ENCODE results near the gene CDC25B.
"Not testable (repeated sequence)": the region's sequence is repeated elsewhere in the genome, so short reads cannot be mapped to it uniquely, and the experiment has no call there.

CDC25B gene

DNA sequence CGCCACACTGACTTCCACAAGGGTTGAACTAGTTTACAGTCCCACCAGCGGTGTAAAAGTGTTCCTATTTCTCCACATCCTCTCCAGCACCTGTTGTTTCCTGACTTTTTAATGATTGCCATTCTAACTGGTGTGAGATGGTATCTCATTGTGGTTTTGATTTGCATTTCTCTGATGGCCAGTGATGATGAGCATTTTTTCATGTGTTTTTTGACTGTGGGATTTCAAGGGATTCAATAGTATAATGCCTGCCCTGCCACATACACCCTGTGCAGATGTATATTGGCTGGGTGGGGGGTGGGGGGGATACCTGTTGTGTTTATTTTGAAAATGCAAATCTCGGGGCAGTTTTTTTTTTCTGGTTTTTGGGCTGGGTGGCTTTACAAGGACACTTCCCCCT lies 1.9 kb upstream of the CDC25B start:
- H3K9me3 ChIP-seq (ENCODE audit: control extremely low read depth in 1 of 5, control insufficient read depth in 4 of 5, insufficient read depth in 2 of 5, low read depth in 1 of 5, low read length in 4 of 5); DNase-seq; H3K27me3 ChIP-seq (replicated peaks in 2 of 5; ENCODE audit: control insufficient read depth in 4 of 5, insufficient read depth in 5 of 5, low read length in 4 of 5); H3K4me3 ChIP-seq (ENCODE audit: control insufficient read depth in 1 of 7, extremely low read depth in 1 of 7, insufficient read depth in 4 of 7, low read depth in 2 of 7, low read length in 6 of 7); CTCF ChIA-PET; H3K27ac ChIP-seq (ENCODE audit: insufficient read depth in 1 of 2, low read depth in 1 of 2, low read length in 2 of 2, poor library complexity in 1 of 2, severe bottlenecking in 2 of 2); POLR2A ChIA-PET: not testable (repeated sequence)
- no CpG with 5 or more reads among the region's 3 CpGs for WGBS (ENCODE audit: insufficient coverage)
- Histone ChIP-seq H3K4me1 (ENCODE audit: control extremely low read depth in 1 of 4, control insufficient read depth in 4 of 4, insufficient read depth in 4 of 4, low read length in 3 of 4) (peaks cover 0 to 30% (median 23%) of the 10 kb centered on the region in 4 experiments), H3K36me3 (ENCODE audit: control insufficient read depth in 4 of 4, insufficient read depth in 4 of 4, low read length in 3 of 4) (peaks cover 0 to 15% (median 3%) of the 10 kb centered on the region in 4 experiments)

DNA sequence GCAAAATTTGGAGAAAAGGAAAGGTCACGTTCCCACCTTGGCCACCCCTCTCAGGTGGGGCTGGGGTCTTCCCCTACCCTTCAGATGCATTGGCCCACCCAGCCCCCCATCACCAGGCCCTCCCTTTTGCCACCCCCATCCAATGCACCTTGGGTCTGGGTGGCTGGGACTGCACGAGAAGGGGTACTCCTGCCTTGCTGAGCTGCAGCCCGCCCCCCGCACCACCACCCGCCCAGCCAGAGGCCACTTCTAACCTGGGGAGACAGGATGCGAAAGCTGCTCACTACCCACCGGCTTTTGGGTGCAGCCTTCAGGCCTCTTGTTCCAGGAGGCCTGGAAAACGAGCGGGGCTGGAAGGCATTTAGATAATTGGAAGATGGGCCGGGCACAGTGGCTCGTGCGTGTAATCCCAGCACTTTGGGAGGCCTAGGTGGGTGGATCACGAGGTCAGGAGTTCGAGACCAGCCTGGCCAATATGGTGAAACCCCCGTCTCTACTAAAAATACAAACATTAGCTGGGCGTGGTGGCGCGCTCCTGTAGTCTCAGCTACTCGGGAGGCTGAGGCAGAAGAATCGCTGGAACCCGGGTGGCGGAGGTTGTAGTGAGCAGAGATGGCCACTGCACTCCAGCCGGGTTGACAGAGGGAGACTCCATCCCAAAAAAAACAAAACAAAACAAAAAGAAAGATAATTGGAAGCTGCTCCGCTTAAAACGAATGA lies 1.2 kb upstream of the CDC25B start:
- POLR2A ChIA-PET, result no interaction called here

DNA sequence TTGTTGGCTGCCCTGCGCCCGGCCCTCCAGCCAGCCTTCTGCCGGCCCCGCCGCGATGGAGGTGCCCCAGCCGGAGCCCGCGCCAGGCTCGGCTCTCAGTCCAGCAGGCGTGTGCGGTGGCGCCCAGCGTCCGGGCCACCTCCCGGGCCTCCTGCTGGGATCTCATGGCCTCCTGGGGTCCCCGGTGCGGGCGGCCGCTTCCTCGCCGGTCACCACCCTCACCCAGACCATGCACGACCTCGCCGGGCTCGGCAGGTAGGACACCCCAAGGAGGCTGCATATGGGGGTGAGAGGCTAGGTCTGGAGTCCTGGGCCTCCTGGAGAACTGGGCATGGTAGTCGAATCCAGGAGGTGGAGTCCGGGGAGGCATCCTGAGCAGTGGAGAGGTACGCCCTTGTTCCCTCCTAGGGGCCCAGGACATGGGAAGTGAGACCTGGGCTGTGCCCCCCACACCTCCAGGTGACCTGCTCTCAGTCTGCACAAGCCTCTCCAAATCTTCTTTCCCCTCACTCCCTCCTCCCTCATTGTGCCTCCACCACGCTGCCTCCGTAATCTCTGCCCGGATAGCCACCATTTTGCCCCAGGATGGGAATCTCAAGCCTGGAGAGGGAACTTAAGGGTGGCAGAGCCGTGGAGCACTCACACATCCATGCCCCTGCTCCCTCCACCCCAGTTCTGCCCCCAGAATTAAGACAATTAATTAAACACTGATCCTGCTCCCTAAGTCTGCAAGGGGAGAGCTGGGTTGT lies 541 bp downstream of the CDC25B start:
- 23% methylated on average over 9 of the region's 33 CpGs for WGBS (ENCODE audit: insufficient coverage)
- Histone ChIP-seq H3K27ac (ENCODE audit: insufficient read depth in 1 of 2, low read depth in 1 of 2, low read length in 2 of 2, poor library complexity in 1 of 2, severe bottlenecking in 2 of 2) (no peak overlapping the region), H3K27me3 (replicated peaks in 2 of 5; ENCODE audit: control insufficient read depth in 4 of 5, insufficient read depth in 5 of 5, low read length in 4 of 5) (no peaks in the 10 kb centered on the region), H3K4me1 (ENCODE audit: control extremely low read depth in 1 of 4, control insufficient read depth in 4 of 4, insufficient read depth in 4 of 4, low read length in 3 of 4) (peaks cover 0 to 30% (median 23%) of the 10 kb centered on the region in 4 experiments), H3K36me3 (ENCODE audit: control insufficient read depth in 4 of 4, insufficient read depth in 4 of 4, low read length in 3 of 4) (peaks cover 0 to 39% (median 13%) of the 10 kb centered on the region in 4 experiments), H3K9me3 (ENCODE audit: control extremely low read depth in 1 of 5, control insufficient read depth in 4 of 5, insufficient read depth in 2 of 5, low read depth in 1 of 5, low read length in 4 of 5) (no peaks in the 10 kb centered on the region), H3K4me3 (ENCODE audit: control insufficient read depth in 1 of 7, extremely low read depth in 1 of 7, insufficient read depth in 4 of 7, low read depth in 2 of 7, low read length in 6 of 7) (peak overlapping the region in 5 of 7 experiments; percentile 36 to 89 (median 73))
- ChIA-PET POLR2A (no interaction called here), CTCF (interaction anchor here (0.7 to 2.0 kb wide), 5 partner anchors 9 to 60 kb away, joined by 3 to 6 read pairs (median 4); partner anchors contain the start of genes AP5S1 and CENPB)
- no peak for DNase-seq

More for the DNA sequence above, 1.2 kb upstream of the CDC25B start:
- CTCF ChIA-PET, result interaction anchor here (0.6 to 2.0 kb wide), 4 partner anchors 10 to 62 kb away, joined by 3 to 6 read pairs (median 5); partner anchors contain the start of gene AP5S1
- no peak for DNase-seq
- peaks cover 0 to 30% (median 23%) of the 10 kb centered on the region in 4 experiments for H3K4me1 ChIP-seq (ENCODE audit: control extremely low read depth in 1 of 4, control insufficient read depth in 4 of 4, insufficient read depth in 4 of 4, low read length in 3 of 4)
- H3K9me3 ChIP-seq (ENCODE audit: control extremely low read depth in 1 of 5, control insufficient read depth in 4 of 5, insufficient read depth in 2 of 5, low read depth in 1 of 5, low read length in 4 of 5), result no peaks in the 10 kb centered on the region
- 92% methylated on average over 23 of the region's 25 CpGs for WGBS (ENCODE audit: insufficient coverage)
- H3K27ac ChIP-seq (ENCODE audit: insufficient read depth in 1 of 2, low read depth in 1 of 2, low read length in 2 of 2, poor library complexity in 1 of 2, severe bottlenecking in 2 of 2), result peak overlapping the region in 1 of 2 experiments; percentile 76
- H3K4me3 ChIP-seq (ENCODE audit: control insufficient read depth in 1 of 7, extremely low read depth in 1 of 7, insufficient read depth in 4 of 7, low read depth in 2 of 7, low read length in 6 of 7), result peak overlapping the region in 5 of 7 experiments; percentile 71 to 89 (median 73)
- peaks cover 0 to 21% (median 3%) of the 10 kb centered on the region in 4 experiments for H3K36me3 ChIP-seq (ENCODE audit: control insufficient read depth in 4 of 4, insufficient read depth in 4 of 4, low read length in 3 of 4)
- H3K27me3 ChIP-seq (replicated peaks in 2 of 5; ENCODE audit: control insufficient read depth in 4 of 5, insufficient read depth in 5 of 5, low read length in 4 of 5), result no peaks in the 10 kb centered on the region

DNA sequence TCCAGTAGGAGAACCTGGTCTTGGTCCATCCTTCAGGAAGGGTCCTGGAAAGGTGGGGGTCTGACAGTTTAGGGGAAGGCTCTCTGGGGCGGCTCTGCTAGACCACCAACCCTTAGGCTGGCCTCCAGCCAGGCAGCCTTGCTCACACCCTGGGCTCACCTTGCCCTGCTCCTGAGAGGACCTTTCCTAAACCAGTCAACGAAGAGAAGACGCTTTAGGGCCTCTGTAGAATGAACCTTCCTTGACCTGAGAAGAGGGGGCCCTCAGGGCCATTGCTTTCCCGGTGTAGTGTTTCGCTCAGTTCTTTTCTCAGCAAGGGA lies 1.1 kb downstream of the CDC25B start:
- no peak overlapping the region for H3K27ac ChIP-seq (ENCODE audit: insufficient read depth in 1 of 2, low read depth in 1 of 2, low read length in 2 of 2, poor library complexity in 1 of 2, severe bottlenecking in 2 of 2)
- peaks cover 0 to 44% (median 16%) of the 10 kb centered on the region in 4 experiments for H3K36me3 ChIP-seq (ENCODE audit: control insufficient read depth in 4 of 4, insufficient read depth in 4 of 4, low read length in 3 of 4)

DNA sequence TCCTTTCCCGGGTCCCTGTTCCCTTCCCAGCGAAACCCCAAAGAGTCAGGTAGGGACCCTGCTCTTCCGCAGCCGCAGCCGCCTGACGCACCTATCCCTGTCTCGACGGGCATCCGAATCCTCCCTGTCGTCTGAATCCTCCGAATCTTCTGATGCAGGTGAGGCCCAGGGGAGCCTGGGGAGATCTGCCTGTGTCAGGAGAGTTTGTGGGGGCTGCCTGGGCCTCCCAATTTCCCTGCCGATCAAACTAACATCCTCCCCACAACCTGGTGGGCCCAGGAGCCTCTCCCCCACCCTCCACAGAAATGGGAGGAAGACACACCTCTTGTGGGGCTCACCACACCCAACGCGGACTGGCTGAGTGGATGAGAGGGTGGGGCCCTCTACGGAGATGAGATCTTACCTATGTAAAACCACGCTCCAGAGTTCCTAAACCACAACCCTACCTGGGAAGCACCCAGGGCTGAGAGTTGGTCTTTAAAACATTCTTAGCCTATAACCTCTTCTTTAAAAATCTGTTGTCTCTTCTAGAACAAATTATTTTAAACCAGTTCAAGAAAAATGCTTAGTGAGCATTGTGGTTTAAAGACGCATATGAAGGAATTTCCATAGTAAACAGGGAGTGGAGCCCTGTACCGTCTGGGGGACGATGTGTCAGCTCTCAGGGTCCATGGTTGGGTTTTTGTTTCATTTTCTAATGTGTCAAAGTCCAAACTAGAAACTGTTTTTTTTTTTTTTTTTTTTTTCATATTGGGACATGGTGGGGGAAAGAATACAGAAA lies 1.7 kb downstream of the CDC25B start:
- Histone ChIP-seq H3K27me3 (replicated peaks in 2 of 5; ENCODE audit: control insufficient read depth in 4 of 5, insufficient read depth in 5 of 5, low read length in 4 of 5) (no peaks in the 10 kb centered on the region), H3K4me3 (ENCODE audit: control insufficient read depth in 1 of 7, extremely low read depth in 1 of 7, insufficient read depth in 4 of 7, low read depth in 2 of 7, low read length in 6 of 7) (no peak overlapping the region), H3K4me1 (ENCODE audit: control extremely low read depth in 1 of 4, control insufficient read depth in 4 of 4, insufficient read depth in 4 of 4, low read length in 3 of 4) (peaks cover 0 to 30% (median 23%) of the 10 kb centered on the region in 4 experiments), H3K27ac (ENCODE audit: insufficient read depth in 1 of 2, low read depth in 1 of 2, low read length in 2 of 2, poor library complexity in 1 of 2, severe bottlenecking in 2 of 2) (no peak overlapping the region), H3K9me3 (ENCODE audit: control extremely low read depth in 1 of 5, control insufficient read depth in 4 of 5, insufficient read depth in 2 of 5, low read depth in 1 of 5, low read length in 4 of 5) (no peaks in the 10 kb centered on the region), H3K36me3 (ENCODE audit: control insufficient read depth in 4 of 4, insufficient read depth in 4 of 4, low read length in 3 of 4) (peaks cover 0 to 50% (median 19%) of the 10 kb centered on the region in 4 experiments)
- POLR2A ChIA-PET, result interaction anchor here (0.6 kb wide), 1 partner anchor 13 kb away, joined by 7 read pairs; no protein-coding TSS in a partner anchor
- DNase-seq, result no peak
- 87% methylated on average over 13 of the region's 19 CpGs for WGBS (ENCODE audit: insufficient coverage)
- CTCF ChIA-PET, result interaction anchor here (1.6 kb wide), 1 partner anchor 29 kb away, joined by 4 read pairs; no protein-coding TSS in a partner anchor

More for the DNA sequence above, 1.1 kb downstream of the CDC25B start:
- WGBS (ENCODE audit: insufficient coverage), result 99% methylated on average over 5 of the region's 5 CpGs
- POLR2A ChIA-PET, result no interaction called here
- CTCF ChIA-PET, result interaction anchor here (1.6 kb wide), 1 partner anchor 29 kb away, joined by 4 read pairs; no protein-coding TSS in a partner anchor
- no peak for DNase-seq
- H3K9me3 ChIP-seq (ENCODE audit: control extremely low read depth in 1 of 5, control insufficient read depth in 4 of 5, insufficient read depth in 2 of 5, low read depth in 1 of 5, low read length in 4 of 5), result no peaks in the 10 kb centered on the region
- peak overlapping the region in 3 of 7 experiments; percentile 72 to 89 (median 73) for H3K4me3 ChIP-seq (ENCODE audit: control insufficient read depth in 1 of 7, extremely low read depth in 1 of 7, insufficient read depth in 4 of 7, low read depth in 2 of 7, low read length in 6 of 7)
- H3K27me3 ChIP-seq (replicated peaks in 2 of 5; ENCODE audit: control insufficient read depth in 4 of 5, insufficient read depth in 5 of 5, low read length in 4 of 5), result no peaks in the 10 kb centered on the region
- H3K4me1 ChIP-seq (ENCODE audit: control extremely low read depth in 1 of 4, control insufficient read depth in 4 of 4, insufficient read depth in 4 of 4, low read length in 3 of 4), result peaks cover 0 to 30% (median 23%) of the 10 kb centered on the region in 4 experiments

DNA sequence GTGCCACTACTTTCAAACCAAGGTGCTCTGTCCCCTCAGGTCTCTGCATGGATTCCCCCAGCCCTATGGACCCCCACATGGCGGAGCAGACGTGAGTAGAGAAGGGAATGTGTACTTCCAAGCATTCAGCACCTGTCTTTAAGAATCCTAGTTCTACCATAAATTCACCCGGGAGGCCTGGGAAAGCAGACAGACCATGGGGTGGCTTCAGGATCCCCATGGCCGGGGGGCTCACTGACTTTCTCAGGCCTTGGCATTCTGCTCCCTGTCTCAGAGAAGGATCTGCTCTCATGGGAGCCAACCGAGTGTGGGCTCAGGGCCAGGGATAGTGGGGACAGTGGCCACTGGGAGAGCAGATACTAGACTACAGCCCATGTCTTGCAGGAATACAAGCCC lies 2.3 kb downstream of the CDC25B start:
- POLR2A ChIA-PET, result no interaction called here

More for the DNA sequence above, 2.3 kb downstream of the CDC25B start:
- Histone ChIP-seq H3K9me3 (ENCODE audit: control extremely low read depth in 1 of 5, control insufficient read depth in 4 of 5, insufficient read depth in 2 of 5, low read depth in 1 of 5, low read length in 4 of 5) (no peaks in the 10 kb centered on the region), H3K4me1 (ENCODE audit: control extremely low read depth in 1 of 4, control insufficient read depth in 4 of 4, insufficient read depth in 4 of 4, low read length in 3 of 4) (peaks cover 0 to 30% (median 23%) of the 10 kb centered on the region in 4 experiments), H3K4me3 (ENCODE audit: control insufficient read depth in 1 of 7, extremely low read depth in 1 of 7, insufficient read depth in 4 of 7, low read depth in 2 of 7, low read length in 6 of 7) (no peak overlapping the region), H3K36me3 (ENCODE audit: control insufficient read depth in 4 of 4, insufficient read depth in 4 of 4, low read length in 3 of 4) (peaks cover 0 to 56% (median 22%) of the 10 kb centered on the region in 4 experiments), H3K27me3 (replicated peaks in 2 of 5; ENCODE audit: control insufficient read depth in 4 of 5, insufficient read depth in 5 of 5, low read length in 4 of 5) (no peaks in the 10 kb centered on the region), H3K27ac (ENCODE audit: insufficient read depth in 1 of 2, low read depth in 1 of 2, low read length in 2 of 2, poor library complexity in 1 of 2, severe bottlenecking in 2 of 2) (no peak overlapping the region)
- CTCF ChIA-PET, result interaction anchor here (1.4 kb wide), 1 partner anchor 16 kb away, joined by 5 read pairs; no protein-coding TSS in a partner anchor
- DNase-seq, result no peak
- WGBS (ENCODE audit: insufficient coverage), result 100% methylated on average over 3 of the region's 5 CpGs
